Measurements from ENCODE around the gene RLN3.
A peak's percentile ranks its signal among the peaks of the same experiment; 100 is the strongest.
"Not testable (repeated sequence)": the region's sequence is repeated elsewhere in the genome, so short reads cannot be mapped to it uniquely, and the experiment has no call there.

The RLN3 gene

GRCh38 chr19:13995878-13996765, 31.8 kb upstream of the RLN3 start:
- no peak for DNase-seq

- no peak for DNase-seq
Observed at GRCh38 chr19:13996928-13997630, 30.9 kb upstream of the RLN3 start.

- DNase-seq = no peak
Observed at GRCh38 chr19:13997631-13997962, 30.4 kb upstream of the RLN3 start.

GRCh38 chr19:13998426-13998825, 29.5 kb upstream of the RLN3 start:
- DNase-seq = no peak

GRCh38 chr19:13999085-13999484, 28.9 kb upstream of the RLN3 start:
- DNase-seq = no peak

- DNase-seq = no peak
Observed at GRCh38 chr19:14000691-14001375, 27.1 kb upstream of the RLN3 start.

- no peak for DNase-seq
Observed at GRCh38 chr19:14002571-14003250, 25.2 kb upstream of the RLN3 start.

GRCh38 chr19:14003251-14004055, 24.5 kb upstream of the RLN3 start:
- DNase-seq = no peak

- no peak for DNase-seq
Observed at GRCh38 chr19:14004619-14005348, 23.2 kb upstream of the RLN3 start.

GRCh38 chr19:14005349-14006084, 22.4 kb upstream of the RLN3 start:
- DNase-seq = peak; percentile 5

GRCh38 chr19:14006085-14006765, 21.7 kb upstream of the RLN3 start, which contains the start of gene RFX1:
Gene RFX1 (minus strand): TSS chr19:14006320. CDS start chr19:13993843, 12,477 bp downstream.
- peak; percentile 100 for DNase-seq

- peak; percentile 78 for DNase-seq
Observed at GRCh38 chr19:14006766-14007562, 21.0 kb upstream of the RLN3 start.

GRCh38 chr19:14012378-14012915, 15.5 kb upstream of the RLN3 start:
- DNase-seq = no peak

GRCh38 chr19:14015524-14016035, 12.4 kb upstream of the RLN3 start:
- no peak for DNase-seq

GRCh38 chr19:14019100-14019499, 8.8 kb upstream of the RLN3 start:
- no peak for DNase-seq

GRCh38 chr19:14019739-14020138, 8.2 kb upstream of the RLN3 start:
- DNase-seq = not testable (repeated sequence)

GRCh38 chr19:14021474-14021873, 6.5 kb upstream of the RLN3 start:
- DNase-seq = no peak

GRCh38 chr19:14022469-14022868, 5.5 kb upstream of the RLN3 start:
- no peak for DNase-seq
